DOHH2 (cell line): ENCODE results near the gene CD300LF.

ENCODE experiments used
- EZH2phosphoT487 ChIP-seq: fragments of 200-600 bp; sonication (generic); IDR thresholded peaks from 2 replicates; pipeline ENCODE4 v1.6.1; 2017; ENCODE audit warnings: borderline replicate concordance, mild to moderate bottlenecking, antibody characterized with exemption, low read length, moderate library complexity, mixed read lengths
- TF ChIP-seq, protein P1 (sequence below): fragments of 200-600 bp; sonication (generic); IDR thresholded peaks from one replicate; pipeline ENCODE4 v1.5.1; 2014; ENCODE audit warnings: antibody characterized with exemption, mild to moderate bottlenecking, low read depth, low read length; ENCODE audit not compliant: poor library complexity, severe bottlenecking

DNA sequence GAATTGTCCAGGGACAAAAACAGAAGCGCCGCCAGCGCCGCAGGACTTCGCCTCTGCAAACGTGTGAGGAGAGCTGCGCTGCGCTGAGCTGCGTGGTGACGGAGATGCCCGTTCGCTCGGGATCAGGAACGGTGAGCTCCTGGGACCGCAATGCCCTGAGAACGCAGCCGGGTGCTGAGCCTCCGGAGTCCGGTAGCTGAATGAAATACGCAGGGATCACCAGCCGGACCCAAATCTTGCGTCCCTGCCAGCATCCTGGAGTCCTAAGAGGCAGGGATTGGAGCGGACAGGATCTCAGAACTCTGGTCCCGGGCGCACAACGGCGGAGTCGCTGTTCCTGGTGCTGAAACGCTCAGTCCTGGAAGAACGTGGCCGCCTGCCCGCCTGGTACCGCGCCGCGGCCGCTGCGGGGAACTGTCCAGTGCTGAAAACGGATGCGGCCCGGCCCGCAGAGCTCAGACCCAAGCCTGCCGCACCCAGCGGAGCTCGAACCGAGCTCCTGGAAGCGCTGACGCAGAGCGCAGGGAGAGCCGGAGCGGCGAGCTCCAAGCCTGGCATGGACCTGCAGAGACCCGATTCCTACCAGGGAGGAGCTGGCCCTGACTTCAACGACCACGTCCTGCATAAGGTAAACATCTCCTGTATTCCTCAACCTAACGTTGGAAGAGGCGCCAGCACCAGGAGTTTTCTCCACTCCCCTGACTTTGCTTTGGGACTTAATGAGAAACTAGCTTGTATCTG lies 41.5 kb downstream of the CD300LF start:
- TF ChIP-seq, protein P1, sequence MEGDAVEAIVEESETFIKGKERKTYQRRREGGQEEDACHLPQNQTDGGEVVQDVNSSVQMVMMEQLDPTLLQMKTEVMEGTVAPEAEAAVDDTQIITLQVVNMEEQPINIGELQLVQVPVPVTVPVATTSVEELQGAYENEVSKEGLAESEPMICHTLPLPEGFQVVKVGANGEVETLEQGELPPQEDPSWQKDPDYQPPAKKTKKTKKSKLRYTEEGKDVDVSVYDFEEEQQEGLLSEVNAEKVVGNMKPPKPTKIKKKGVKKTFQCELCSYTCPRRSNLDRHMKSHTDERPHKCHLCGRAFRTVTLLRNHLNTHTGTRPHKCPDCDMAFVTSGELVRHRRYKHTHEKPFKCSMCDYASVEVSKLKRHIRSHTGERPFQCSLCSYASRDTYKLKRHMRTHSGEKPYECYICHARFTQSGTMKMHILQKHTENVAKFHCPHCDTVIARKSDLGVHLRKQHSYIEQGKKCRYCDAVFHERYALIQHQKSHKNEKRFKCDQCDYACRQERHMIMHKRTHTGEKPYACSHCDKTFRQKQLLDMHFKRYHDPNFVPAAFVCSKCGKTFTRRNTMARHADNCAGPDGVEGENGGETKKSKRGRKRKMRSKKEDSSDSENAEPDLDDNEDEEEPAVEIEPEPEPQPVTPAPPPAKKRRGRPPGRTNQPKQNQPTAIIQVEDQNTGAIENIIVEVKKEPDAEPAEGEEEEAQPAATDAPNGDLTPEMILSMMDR = no peak
- TF ChIP-seq EZH2phosphoT487 = no peak
